Panc1 (cell line): ENCODE data around the gene WASL. TPM values are rescaled to one million over a fixed set of nuclear protein-coding genes. Genes with fewer than 3 reads are reported as not detected.

Experiments used
- ATAC-seq: fragments of 200-7000 bp; cut with Tn5 transposase; 2 replicates; pipeline ENCODE4 v1.9.1; 2020; ENCODE audit warnings: mild to moderate bottlenecking, moderate library complexity
- BruUV-seq: library from RNA; stranded (reverse); fragments of 400-500 nt; replicated peaks from 2 replicates; lab custom pipeline; 2021; lab: Mats Ljungman, UMichigan
- CTCF ChIA-PET: fragments of 300-600 bp; sonication (Branson Sonifier 250); formaldehyde crosslinking; loops from one replicate; lab custom pipeline; 2022; ENCODE audit warnings: antibody characterized with exemption; lab: Charles Lee
- POLR2A ChIA-PET: fragments of 300-600 bp; sonication (Branson Sonifier 250); formaldehyde crosslinking; loops from one replicate; lab custom pipeline; 2022; ENCODE audit warnings: antibody characterized with exemption; lab: Charles Lee
- DNase-seq: peaks from one replicate; pipeline ENCODE4 v3.0.0-alpha.2; 2010; ENCODE audit warnings: low read depth, low spot score
- H3K27ac ChIP-seq: 2 replicates; pipeline ENCODE4 v1.5.1; 2011; ENCODE audit warnings: mild to moderate bottlenecking, low read length, inconsistent platforms
- H3K27me3 ChIP-seq: fragments of 200-500 bp; sonication (Bioruptor generic); 2 replicates; pipeline ENCODE4 v1.6.0; 2014; ENCODE audit warnings: low read length, inconsistent platforms; ENCODE audit not compliant: control insufficient read depth, insufficient read depth
- H3K36me3 ChIP-seq: fragments of 200-500 bp; sonication (Bioruptor generic); 2 replicates; pipeline ENCODE4 v1.5.1; 2014; ENCODE audit warnings: inconsistent platforms, mild to moderate bottlenecking, low read length, moderate library complexity; ENCODE audit not compliant: control insufficient read depth, insufficient read depth
- H3K4me1 ChIP-seq: 2 replicates; pipeline ENCODE4 v1.5.1; 2011; ENCODE audit warnings: inconsistent platforms, mild to moderate bottlenecking, low read length, moderate library complexity; ENCODE audit not compliant: control insufficient read depth, insufficient read depth
- H3K4me3 ChIP-seq, 2 experiments: 2 replicates each; pipeline ENCODE4 v1.5.1; 2011 to 2012; ENCODE audit warnings: low read depth in 2 of 2, low read length in 2 of 2, mild to moderate bottlenecking in 2 of 2, inconsistent platforms in 1 of 2, moderate library complexity in 1 of 2
- H3K9me3 ChIP-seq: fragments of 200-500 bp; sonication (Bioruptor generic); 2 replicates; pipeline ENCODE4 v1.5.1; 2014; ENCODE audit warnings: low read depth, mild to moderate bottlenecking, inconsistent platforms, low read length, moderate library complexity; ENCODE audit not compliant: control insufficient read depth, insufficient read depth
- CTCF ChIP-seq: fragments of 450-650 bp; IDR thresholded peaks from 2 replicates; pipeline ENCODE4 v1.5.1; 2017; ENCODE audit warnings: mild to moderate bottlenecking
- POLR2AphosphoS5 ChIP-seq: IDR thresholded peaks from 2 replicates; pipeline ENCODE4 v1.6.1; 2012; ENCODE audit warnings: mild to moderate bottlenecking, low read depth, low read length, moderate library complexity
- REST ChIP-seq, 2 experiments: IDR thresholded peaks; 2 replicates each; pipeline ENCODE4 v1.6.1; 2011 to 2012; ENCODE audit warnings: low read depth in 2 of 2, control low read depth in 1 of 2, low read length in 1 of 2, mild to moderate bottlenecking in 1 of 2, moderate library complexity in 1 of 2; ENCODE audit not compliant: insufficient read depth in 1 of 2
- SIN3A ChIP-seq: IDR thresholded peaks from 2 replicates; pipeline ENCODE4 v1.6.1; 2012; ENCODE audit warnings: low read depth, mild to moderate bottlenecking, low read length, moderate library complexity, borderline replicate concordance; ENCODE audit not compliant: insufficient read depth
- TCF7L2 ChIP-seq: IDR thresholded peaks from 2 replicates; pipeline ENCODE4 v1.6.1; 2011; ENCODE audit warnings: mild to moderate bottlenecking, low read depth, low read length, inconsistent platforms
- in situ Hi-C: cut with HindIII; loops from 2 replicates; pipeline ENCODE4 v1.10.0; 2016; ENCODE audit warnings: low sequenced_read_pairs, low pct_unique_long_range_greater_than_20kb
- intact Hi-C: fragments of 100-400 bp; cut with micrococcal nuclease; formaldehyde crosslinking; loops from one replicate; pipeline ENCODE4 v1.10.0; 2022; ENCODE audit not compliant: unreplicated experiment
- total RNA-seq: library from RNA; stranded (reverse); gene quantifications from one replicate; pipeline ENCODE4 v1.2.1, GENCODE V29; 2021; ENCODE audit not compliant: unreplicated experiment

WASL gene
- total RNA-seq, 1 experiment from 2014 or later = 29.6 TPM

GRCh38 chr7:123771846-123772245, 23.0 kb upstream of the WASL start:
- no TSS peak for BruUV-seq
- no peak overlapping the region for H3K4me3 ChIP-seq
- no peaks in the 10 kb centered on the region for H3K27me3 ChIP-seq
- ATAC-seq (no peak), DNase-seq (no peak)
- H3K27ac ChIP-seq = no peak overlapping the region
- POLR2A ChIA-PET = no interaction called here
- no peaks in the 10 kb centered on the region for H3K36me3 ChIP-seq
- in situ Hi-C loops (no loop called here), intact Hi-C loops (no loop called here)
- no peaks in the 10 kb centered on the region for H3K9me3 ChIP-seq
- CTCF ChIA-PET = interaction anchor here (0.8 to 1.5 kb wide), 2 partner anchors 70 to 94 kb away, joined by 4 to 6 read pairs; no protein-coding TSS in a partner anchor
- TF ChIP-seq POLR2AphosphoS5 (no peak), SIN3A (no peak), REST (IDR thresholded peaks at IDR 0.05; ENCODE audit: insufficient read depth in 1 of 2, low read depth in 2 of 2, low read length in 1 of 2) (no peak), TCF7L2 (no peak), CTCF (no peak)
- H3K4me1 ChIP-seq = peaks cover 4% of the 10 kb centered on the region; the same call in 1 of the 2 replicates

GRCh38 chr7:123771256-123771655, 22.5 kb upstream of the WASL start:
- no peaks in the 10 kb centered on the region for H3K9me3 ChIP-seq
- in situ Hi-C loops = no loop called here
- H3K27me3 ChIP-seq = no peaks in the 10 kb centered on the region
- H3K27ac ChIP-seq = no peak overlapping the region
- DNase-seq = no peak
- no TSS peak for BruUV-seq
- H3K4me3 ChIP-seq = no peak overlapping the region; a peak in 1 of 4 replicates
- H3K36me3 ChIP-seq = no peaks in the 10 kb centered on the region
- ChIA-PET POLR2A (no interaction called here), CTCF (interaction anchor here (0.8 to 1.5 kb wide), 2 partner anchors 70 to 94 kb away, joined by 4 to 6 read pairs; no protein-coding TSS in a partner anchor)
- ATAC-seq = 0 out of 2 replicates have a peak, but pooled peaks have one; percentile 49
- peaks cover 4% of the 10 kb centered on the region; the same call in 1 of the 2 replicates for H3K4me1 ChIP-seq
- TF ChIP-seq TCF7L2 (no peak), CTCF (peak; percentile 33; the same call in 1 of the 2 replicates)
- intact Hi-C loops = no loop called here
